A673 (cell line): Measurements from ENCODE around the gene AFG3L2. TPM values are rescaled to one million over a fixed set of nuclear protein-coding genes. Genes with fewer than 3 reads are reported as not detected.

Source experiments
- BruUV-seq: library from RNA; stranded (reverse); fragments of 400-500 nt; replicated peaks from 2 replicates; lab custom pipeline; 2021; lab: Mats Ljungman, UMichigan
- CTCF ChIA-PET: fragments of 300-600 bp; sonication (Branson Sonifier 250); formaldehyde crosslinking; loops from one replicate; lab custom pipeline; 2022; ENCODE audit warnings: antibody characterized with exemption; lab: Charles Lee
- POLR2A ChIA-PET: fragments of 300-600 bp; sonication (Branson Sonifier 250); formaldehyde crosslinking; loops from one replicate; lab custom pipeline; 2022; ENCODE audit warnings: antibody characterized with exemption; ENCODE audit not compliant: low non-redundant PET; lab: Charles Lee
- DNase-seq: peaks from one replicate; pipeline ENCODE4 v3.0.0-alpha.2; 2015; ENCODE audit warnings: low spot score
- H3K27ac ChIP-seq: fragments of 200-600 bp; sonication (generic); 2 replicates; pipeline ENCODE4 v1.5.1; 2016; ENCODE audit warnings: mixed run types, low read depth, mild to moderate bottlenecking, mixed read lengths, antibody characterized with exemption, low read length; ENCODE audit not compliant: poor library complexity, severe bottlenecking
- H3K27me3 ChIP-seq: fragments of 200-600 bp; sonication (generic); replicated peaks from 2 replicates; pipeline ENCODE4 v1.6.1; 2017; ENCODE audit warnings: mixed run types, low read depth, mild to moderate bottlenecking, mixed read lengths, antibody characterized with exemption, low read length; ENCODE audit not compliant: insufficient read depth, poor library complexity
- H3K36me3 ChIP-seq: fragments of 200-600 bp; sonication (generic); 2 replicates; pipeline ENCODE4 v1.6.1; 2016; ENCODE audit warnings: mixed run types, mild to moderate bottlenecking, mixed read lengths, antibody characterized with exemption, low read length; ENCODE audit not compliant: insufficient read depth, poor library complexity, severe bottlenecking
- H3K4me1 ChIP-seq: fragments of 200-600 bp; sonication (generic); 2 replicates; pipeline ENCODE4 v1.6.1; 2017; ENCODE audit warnings: mixed run types, mild to moderate bottlenecking, mixed read lengths, antibody characterized with exemption, low read length; ENCODE audit not compliant: insufficient read depth, poor library complexity, severe bottlenecking
- H3K4me3 ChIP-seq: fragments of 200-600 bp; sonication (generic); 2 replicates; pipeline ENCODE4 v1.5.1; 2016; ENCODE audit warnings: low read depth, mixed run types, mild to moderate bottlenecking, mixed read lengths, low read length; ENCODE audit not compliant: poor library complexity, severe bottlenecking
- H3K9me3 ChIP-seq: fragments of 200-600 bp; sonication (generic); 2 replicates; pipeline ENCODE4 v1.6.1; 2016; ENCODE audit warnings: mixed run types, low read depth, mild to moderate bottlenecking, mixed read lengths, antibody characterized with exemption, low read length; ENCODE audit not compliant: poor library complexity, severe bottlenecking
- EZH2 ChIP-seq: fragments of 200-600 bp; sonication (generic); IDR thresholded peaks from 2 replicates; pipeline ENCODE4 v1.6.1; 2017; ENCODE audit warnings: borderline replicate concordance, low read depth, mild to moderate bottlenecking, mixed read lengths, antibody characterized with exemption, low read length; ENCODE audit not compliant: poor library complexity, severe bottlenecking
- intact Hi-C: fragments of 100-400 bp; cut with micrococcal nuclease; formaldehyde crosslinking; loops from one replicate; pipeline ENCODE4 v1.10.0; 2022; ENCODE audit not compliant: unreplicated experiment
- total RNA-seq: library from RNA; stranded (reverse); gene quantifications from 2 replicates; pipeline ENCODE4 v1.2.3, GENCODE V29; 2021
- TF ChIP-seq, protein P1 (sequence below): fragments of 300-800, 200-600 bp; sonication (generic); conservative IDR thresholded peaks from 2 replicates; pipeline ENCODE4 v1.5.1; 2017; ENCODE audit warnings: low read depth, mild to moderate bottlenecking, antibody characterized with exemption, low read length, moderate library complexity, mixed read lengths

Gene AFG3L2
- total RNA-seq, 1 experiment from 2014 or later: 72.7 TPM

DNA sequence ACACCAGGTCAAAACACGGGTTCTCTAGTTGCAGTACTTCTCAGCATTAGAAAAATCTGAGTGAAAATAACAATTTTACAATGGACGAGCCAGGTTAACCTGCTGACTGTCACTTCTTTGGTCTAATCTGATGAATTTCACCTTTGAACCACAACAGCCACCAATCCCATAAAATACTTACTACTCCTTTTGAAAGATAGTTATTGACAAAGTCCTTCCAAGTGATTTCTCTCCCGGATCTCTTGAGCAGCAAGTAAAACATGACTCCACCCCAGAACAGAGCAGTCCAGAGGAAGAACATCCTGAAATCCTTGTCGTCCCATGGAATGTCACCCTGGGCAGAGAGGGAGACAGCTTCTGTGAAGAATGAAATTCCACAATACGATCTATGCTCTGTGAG is 10.2 kb downstream of the AFG3L2 start:
- Histone ChIP-seq H3K27me3 (no peaks in the 10 kb centered on the region), H3K36me3 (peaks cover 57% of the 10 kb centered on the region), H3K9me3 (no peaks in the 10 kb centered on the region), H3K27ac (no peak overlapping the region), H3K4me1 (no peaks in the 10 kb centered on the region), H3K4me3 (no peak overlapping the region)
- intact Hi-C loops: no loop called here
- POLR2A ChIA-PET: no interaction called here
- no TSS peak for BruUV-seq
- CTCF ChIA-PET: no interaction called here
- DNase-seq: no peak
- TF ChIP-seq EZH2: no peak
- TF ChIP-seq, protein P1, sequence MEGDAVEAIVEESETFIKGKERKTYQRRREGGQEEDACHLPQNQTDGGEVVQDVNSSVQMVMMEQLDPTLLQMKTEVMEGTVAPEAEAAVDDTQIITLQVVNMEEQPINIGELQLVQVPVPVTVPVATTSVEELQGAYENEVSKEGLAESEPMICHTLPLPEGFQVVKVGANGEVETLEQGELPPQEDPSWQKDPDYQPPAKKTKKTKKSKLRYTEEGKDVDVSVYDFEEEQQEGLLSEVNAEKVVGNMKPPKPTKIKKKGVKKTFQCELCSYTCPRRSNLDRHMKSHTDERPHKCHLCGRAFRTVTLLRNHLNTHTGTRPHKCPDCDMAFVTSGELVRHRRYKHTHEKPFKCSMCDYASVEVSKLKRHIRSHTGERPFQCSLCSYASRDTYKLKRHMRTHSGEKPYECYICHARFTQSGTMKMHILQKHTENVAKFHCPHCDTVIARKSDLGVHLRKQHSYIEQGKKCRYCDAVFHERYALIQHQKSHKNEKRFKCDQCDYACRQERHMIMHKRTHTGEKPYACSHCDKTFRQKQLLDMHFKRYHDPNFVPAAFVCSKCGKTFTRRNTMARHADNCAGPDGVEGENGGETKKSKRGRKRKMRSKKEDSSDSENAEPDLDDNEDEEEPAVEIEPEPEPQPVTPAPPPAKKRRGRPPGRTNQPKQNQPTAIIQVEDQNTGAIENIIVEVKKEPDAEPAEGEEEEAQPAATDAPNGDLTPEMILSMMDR: no peak

DNA sequence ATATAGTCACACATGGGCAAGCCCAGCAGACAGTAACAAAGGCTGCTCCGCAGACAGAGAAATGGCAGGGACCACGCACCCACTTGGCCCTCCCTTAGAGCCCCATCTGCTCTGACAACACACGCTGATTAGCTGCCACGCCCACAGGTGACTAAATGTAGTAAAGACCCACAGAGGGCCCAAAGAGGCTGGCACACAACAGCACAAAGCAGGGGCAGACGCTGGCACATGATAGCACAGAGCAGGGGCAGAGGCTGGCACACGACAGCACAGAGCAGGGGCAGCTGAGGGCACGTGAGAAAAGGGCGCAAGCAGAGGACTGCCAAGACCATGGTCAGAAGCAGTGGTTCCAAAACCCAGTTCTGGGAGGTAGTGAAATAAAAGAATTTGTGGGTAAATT is 10.6 kb downstream of the AFG3L2 start:
- Histone ChIP-seq H3K4me3 (no peak overlapping the region), H3K36me3 (peaks cover 61% of the 10 kb centered on the region), H3K4me1 (no peaks in the 10 kb centered on the region), H3K9me3 (no peaks in the 10 kb centered on the region), H3K27ac (no peak overlapping the region), H3K27me3 (no peaks in the 10 kb centered on the region)
- intact Hi-C loops: no loop called here
- ChIA-PET POLR2A (no interaction called here), CTCF (no interaction called here)
- no peak for TF ChIP-seq EZH2
- DNase-seq: no peak
- BruUV-seq: no TSS peak

DNA sequence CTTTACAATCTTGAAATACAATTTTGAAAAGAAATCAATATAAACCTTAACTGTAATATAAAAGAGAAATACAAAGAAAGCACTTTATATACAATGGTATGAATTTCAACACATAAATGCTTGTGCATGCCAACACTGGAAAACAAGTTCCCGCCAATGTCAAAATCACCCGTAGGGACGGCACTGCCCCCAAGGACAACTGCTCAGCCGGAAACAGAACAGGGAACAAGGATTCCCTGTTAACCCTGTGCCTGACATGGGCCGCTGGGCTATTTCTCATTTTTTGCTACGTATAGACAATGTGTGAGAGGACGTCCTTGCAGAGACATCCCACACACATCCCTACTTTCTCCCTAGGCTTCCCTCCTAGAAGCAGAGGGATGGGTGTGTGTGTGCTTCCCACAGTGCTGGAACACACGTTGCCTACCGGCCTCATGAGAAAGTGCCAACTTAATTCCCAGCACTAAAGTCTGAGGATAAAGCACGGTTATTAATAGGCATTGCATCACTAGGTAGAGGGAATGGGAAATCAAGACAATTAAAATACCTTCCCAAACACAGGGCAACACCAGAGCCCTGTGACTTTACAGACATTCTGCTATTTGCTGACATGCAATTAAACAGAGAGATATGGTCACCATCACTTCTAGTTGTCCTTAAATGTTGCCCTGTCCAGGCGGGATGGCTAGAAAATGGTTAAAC is 14.4 kb downstream of the AFG3L2 start:
- Histone ChIP-seq H3K27me3 (no peaks in the 10 kb centered on the region), H3K4me3 (no peak overlapping the region), H3K27ac (no peak overlapping the region), H3K4me1 (no peaks in the 10 kb centered on the region), H3K9me3 (no peaks in the 10 kb centered on the region), H3K36me3 (peaks cover 70% of the 10 kb centered on the region)
- DNase-seq: no peak
- TF ChIP-seq, protein P1: no peak
- TF ChIP-seq EZH2: no peak
- ChIA-PET CTCF (no interaction called here), POLR2A (no interaction called here)
- BruUV-seq: no TSS peak
- intact Hi-C loops: no loop called here
